Common myeloid progenitor, CD34-positive (primary cell): ENCODE data around the gene DOK3.

ENCODE experiments used
- CTCF ChIA-PET: fragments of 350-600 bp; sonication (Branson Sonifier 250); formaldehyde crosslinking; loops from one replicate; lab custom pipeline; 2021; ENCODE audit warnings: antibody characterized with exemption; lab: Charles Lee
- POLR2A ChIA-PET: fragments of 350-600 bp; sonication (Branson Sonifier 250); formaldehyde crosslinking; loops from one replicate; lab custom pipeline; 2021; ENCODE audit warnings: antibody characterized with exemption; lab: Charles Lee
- DNase-seq, 3 donors: peaks; one replicate each; pipeline versions ENCODE4 v3.0.0 to v3.0.0-alpha.2; 2013
- H3K27ac ChIP-seq, 2 experiments: 1 replicate in 1 of 2; 2 replicates in 1 of 2; pipeline ENCODE4 v1.7.0; 2013; ENCODE audit warnings: inconsistent platforms in 2 of 2, low read length in 2 of 2, mild to moderate bottlenecking in 2 of 2, low read depth in 1 of 2, moderate library complexity in 1 of 2; ENCODE audit not compliant: severe bottlenecking in 2 of 2, insufficient read depth in 1 of 2, poor library complexity in 1 of 2
- H3K27me3 ChIP-seq, 5 experiments: replicated peaks in 2 of 5; 1 replicate in 3 of 5; 2 replicates in 2 of 5; pipeline versions ENCODE4 v1.6.1 to v1.7.0; 2013; ENCODE audit warnings: low read length in 4 of 5, mild to moderate bottlenecking in 2 of 5, moderate library complexity in 2 of 5, inconsistent platforms in 1 of 5; ENCODE audit not compliant: insufficient read depth in 5 of 5, control insufficient read depth in 4 of 5
- H3K36me3 ChIP-seq, 4 experiments: 1 replicate in 2 of 4; 2 replicates in 2 of 4; pipeline versions ENCODE4 v1.6.1 to v1.7.0; 2013; ENCODE audit warnings: low read length in 3 of 4, control low read depth in 1 of 4, mild to moderate bottlenecking in 1 of 4; ENCODE audit not compliant: control insufficient read depth in 4 of 4, insufficient read depth in 4 of 4
- H3K4me1 ChIP-seq, 4 experiments: 1 replicate in 3 of 4; 2 replicates in 1 of 4; pipeline versions ENCODE4 v1.6.1 to v1.7.1; 2013; ENCODE audit warnings: low read length in 3 of 4, mild to moderate bottlenecking in 3 of 4, control low read depth in 1 of 4, inconsistent platforms in 1 of 4, moderate library complexity in 1 of 4; ENCODE audit not compliant: control insufficient read depth in 4 of 4, insufficient read depth in 4 of 4; ENCODE audit errors: control extremely low read depth in 1 of 4
- H3K4me3 ChIP-seq, 7 experiments: 1 replicate in 4 of 7; 2 replicates in 3 of 7; pipeline versions ENCODE4 v1.5.1 to v1.7.0; 2013; ENCODE audit warnings: mild to moderate bottlenecking in 7 of 7, low read length in 6 of 7, moderate library complexity in 6 of 7, inconsistent platforms in 2 of 7, low read depth in 2 of 7, control low read depth in 1 of 7; ENCODE audit not compliant: insufficient read depth in 4 of 7, control insufficient read depth in 1 of 7; ENCODE audit errors: extremely low read depth in 1 of 7
- H3K9me3 ChIP-seq, 5 experiments: 1 replicate in 4 of 5; 2 replicates in 1 of 5; pipeline versions ENCODE4 v1.6.1 to v1.7.1; 2013; ENCODE audit warnings: low read length in 4 of 5, mild to moderate bottlenecking in 2 of 5, inconsistent platforms in 1 of 5, low read depth in 1 of 5, moderate library complexity in 1 of 5; ENCODE audit not compliant: control insufficient read depth in 4 of 5, insufficient read depth in 2 of 5; ENCODE audit errors: control extremely low read depth in 1 of 5
- WGBS: methylation state at CpG from one replicate; pipeline ENCODE4 v1.1.5; 2013; ENCODE audit not compliant: insufficient coverage; 5-methylcytosine and 5-hydroxymethylcytosine counted together

DOK3 gene

DNA sequence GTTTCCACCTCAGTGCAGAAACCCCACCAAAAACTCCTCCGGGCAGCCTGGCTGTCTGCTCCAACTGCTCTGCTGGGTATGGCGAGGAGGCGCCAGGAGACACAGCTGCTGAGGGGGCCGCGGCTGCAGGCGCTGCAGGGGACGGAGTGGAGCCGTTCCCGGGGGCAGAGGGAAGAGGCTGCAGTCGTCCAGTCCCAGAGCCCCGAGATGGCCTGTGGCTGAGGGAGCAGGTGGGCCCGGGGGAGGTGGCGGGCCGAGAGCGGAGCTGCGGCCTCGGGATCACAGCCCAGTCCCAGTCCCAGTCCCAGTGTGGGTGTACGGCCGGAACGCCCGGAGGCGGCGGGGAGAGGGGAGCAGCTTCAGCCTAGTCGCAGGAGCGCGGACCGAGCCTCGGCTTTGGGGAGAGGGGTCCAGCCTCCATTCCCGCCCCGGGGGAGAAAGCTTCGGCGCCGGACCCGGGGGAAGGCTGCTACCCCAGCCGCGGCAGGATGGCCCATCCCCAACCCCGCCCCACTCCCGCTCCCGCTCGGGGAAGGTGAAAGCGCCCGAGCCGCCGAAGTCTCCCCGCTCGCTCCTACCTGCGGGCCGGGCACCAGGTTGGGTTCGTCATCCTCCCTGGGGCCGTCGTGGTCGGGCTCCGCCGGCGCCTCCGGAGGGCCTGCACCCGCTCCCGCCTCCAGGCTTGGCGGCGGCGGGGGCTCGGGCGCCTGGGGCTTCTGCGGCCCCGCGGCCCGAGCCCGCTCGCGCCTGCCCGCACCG lies 44.2 kb upstream of the DOK3 start:
- Histone ChIP-seq H3K27me3 (no peaks in the 10 kb centered on the region), H3K36me3 (peaks cover 2 to 22% (median 8%) of the 10 kb centered on the region in 4 experiments), H3K4me1 (peaks cover 4 to 30% (median 24%) of the 10 kb centered on the region in 4 experiments), H3K27ac (peak overlapping the region in 1 of 2 experiments; percentile 68), H3K4me3 (peak overlapping the region; percentile 73 to 91 (median 85)), H3K9me3 (no peaks in the 10 kb centered on the region)
- CTCF ChIA-PET, result interaction anchor here (1.1 kb wide), 2 partner anchors 15 to 53 kb away, joined by 3 read pairs; no protein-coding TSS in a partner anchor
- peak in 2 of 3 donors; percentile 5 to 14 for DNase-seq
- POLR2A ChIA-PET, result no interaction called here
- 0% methylated on average over 51 of the region's 72 CpGs for WGBS

DNA sequence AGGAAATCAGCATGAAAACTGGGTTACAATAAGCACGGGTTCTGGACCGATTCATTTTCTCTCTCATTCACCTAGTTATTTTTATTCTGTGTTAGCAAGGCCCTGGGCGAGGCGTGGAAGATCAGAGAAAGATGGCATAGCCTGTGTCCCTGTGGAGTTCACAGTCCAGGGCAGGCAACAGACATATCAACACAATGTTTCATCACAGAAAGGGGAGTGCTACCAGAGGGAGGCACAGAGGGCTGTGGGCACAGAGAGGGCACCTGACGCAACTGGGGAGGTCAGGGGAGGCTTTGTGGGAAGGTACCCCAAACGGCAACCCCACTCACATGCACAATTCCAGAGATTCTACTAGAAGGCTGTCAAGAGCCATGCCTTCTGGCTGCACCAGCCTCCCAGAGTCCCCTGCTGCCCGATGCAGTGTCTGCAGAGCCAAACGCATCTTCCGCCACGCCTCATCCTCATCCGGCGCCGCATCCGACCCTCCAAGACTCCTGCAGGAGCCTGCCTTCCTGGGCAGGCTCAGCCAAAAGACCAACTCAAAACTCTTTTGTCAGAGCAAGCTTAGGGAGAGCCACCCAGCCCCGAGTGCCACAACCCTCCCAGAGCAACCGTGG lies 43.3 kb upstream of the DOK3 start:
- H3K9me3 ChIP-seq, result no peaks in the 10 kb centered on the region
- CTCF ChIA-PET, result interaction anchor here (0.6 to 1.1 kb wide), 2 partner anchors 14 to 235 kb away, joined by 3 read pairs; no protein-coding TSS in a partner anchor
- POLR2A ChIA-PET, result no interaction called here
- peaks cover 2 to 22% (median 8%) of the 10 kb centered on the region in 4 experiments for H3K36me3 ChIP-seq
- peak overlapping the region in 6 of 7 experiments; percentile 77 to 91 (median 85) for H3K4me3 ChIP-seq
- H3K27me3 ChIP-seq, result no peaks in the 10 kb centered on the region
- DNase-seq, result no peak
- H3K4me1 ChIP-seq, result peaks cover 4 to 30% (median 24%) of the 10 kb centered on the region in 4 experiments
- no peak overlapping the region for H3K27ac ChIP-seq
- WGBS, result 83% methylated on average over 11 of the region's 16 CpGs

DNA sequence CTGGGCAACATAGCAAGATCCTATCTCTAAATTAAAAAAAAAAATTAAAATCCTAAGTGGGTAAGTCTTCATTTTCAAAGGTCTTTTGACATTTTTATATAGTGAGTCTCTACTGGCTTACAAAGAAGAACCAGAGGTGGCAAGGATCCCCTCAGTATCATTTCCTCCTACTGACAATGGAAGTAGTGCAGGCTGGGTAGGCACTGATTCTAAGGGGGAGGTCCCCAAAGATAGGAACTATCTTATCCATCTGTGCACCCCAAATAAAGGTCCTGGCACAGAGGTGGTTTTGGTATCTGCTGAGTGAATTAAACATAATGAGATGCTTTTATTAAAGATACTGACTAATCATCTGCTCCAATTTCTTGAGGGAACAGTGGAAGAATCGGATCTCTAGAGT lies 40.5 kb upstream of the DOK3 start:
- no CpG with 5 or more reads among the region's 1 CpG for WGBS
- H3K9me3 ChIP-seq, result no peaks in the 10 kb centered on the region
- POLR2A ChIA-PET, result no interaction called here
- H3K27me3 ChIP-seq, result no peaks in the 10 kb centered on the region
- CTCF ChIA-PET, result interaction anchor here (1.7 kb wide), 1 partner anchor 29 kb away, joined by 5 read pairs; no protein-coding TSS in a partner anchor
- H3K27ac ChIP-seq, result no peak overlapping the region
- no peak overlapping the region for H3K4me3 ChIP-seq
- peaks cover 2 to 27% (median 8%) of the 10 kb centered on the region in 4 experiments for H3K36me3 ChIP-seq
- peaks cover 4 to 25% (median 18%) of the 10 kb centered on the region in 4 experiments for H3K4me1 ChIP-seq
- no peak for DNase-seq

DNA sequence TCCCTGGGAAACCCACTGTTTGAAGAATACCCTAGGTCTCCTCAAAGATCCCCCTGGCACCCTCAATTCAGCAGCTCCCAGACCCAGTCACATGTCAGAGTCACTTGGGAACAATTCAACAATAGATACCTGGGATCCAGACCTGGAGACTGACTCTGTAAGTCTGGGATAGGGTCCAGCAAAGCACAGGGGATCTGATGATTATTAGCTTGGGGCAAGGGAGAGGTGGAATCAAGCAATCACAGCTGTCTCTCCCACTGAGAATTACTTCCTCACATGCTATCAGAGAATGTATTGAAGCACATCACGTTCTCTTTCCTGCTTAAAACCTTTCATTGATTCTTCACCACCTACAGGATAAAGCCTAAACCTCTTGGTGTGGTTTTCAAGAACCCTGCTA lies 38.9 kb upstream of the DOK3 start:
- CTCF ChIA-PET, result interaction anchor here (0.9 kb wide), 1 partner anchor 45 kb away, joined by 3 read pairs; no protein-coding TSS in a partner anchor
- POLR2A ChIA-PET, result interaction anchor here (0.5 kb wide), 1 partner anchor 13 kb away, joined by 3 read pairs; no protein-coding TSS in a partner anchor
- no peak overlapping the region for H3K27ac ChIP-seq

DNA sequence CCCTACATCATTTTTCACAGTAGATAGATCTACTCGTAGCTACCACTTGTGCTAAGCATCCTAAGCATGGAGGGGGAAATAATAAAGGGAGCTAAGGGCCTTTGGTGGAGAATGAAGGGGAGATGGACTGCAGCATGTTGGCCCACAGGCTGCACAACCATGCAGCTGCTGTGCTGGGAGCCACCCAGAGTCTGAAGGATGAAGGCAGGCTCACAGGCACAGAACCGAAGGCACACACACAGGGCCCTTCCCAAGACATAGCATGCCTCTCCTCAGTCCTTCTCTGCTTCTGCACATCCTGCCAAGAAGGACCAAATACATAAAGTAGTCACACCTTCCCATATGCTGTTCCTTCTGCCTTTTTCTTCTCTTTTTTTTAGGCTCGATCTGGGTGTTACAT lies 38.1 kb upstream of the DOK3 start:
- ChIA-PET POLR2A (no interaction called here), CTCF (interaction anchor here (0.7 to 0.9 kb wide), 2 partner anchors 39 to 44 kb away, joined by 3 read pairs; no protein-coding TSS in a partner anchor)
- H3K27ac ChIP-seq, result no peak overlapping the region
- H3K9me3 ChIP-seq, result no peaks in the 10 kb centered on the region
- 72% methylated on average over 2 of the region's 3 CpGs for WGBS
- H3K4me1 ChIP-seq, result peaks cover 0 to 14% (median 2%) of the 10 kb centered on the region in 4 experiments
- no peak overlapping the region for H3K4me3 ChIP-seq
- H3K36me3 ChIP-seq, result peaks cover 2 to 28% (median 9%) of the 10 kb centered on the region in 4 experiments
- no peaks in the 10 kb centered on the region for H3K27me3 ChIP-seq
- no peak for DNase-seq

More for the DNA sequence above, 38.9 kb upstream of the DOK3 start:
- no peak for DNase-seq
- WGBS, result 57% methylated on average over 1 of the region's 1 CpG
- Histone ChIP-seq H3K9me3 (no peaks in the 10 kb centered on the region), H3K27me3 (no peaks in the 10 kb centered on the region), H3K4me1 (peaks cover 0 to 22% (median 10%) of the 10 kb centered on the region in 4 experiments), H3K4me3 (no peak overlapping the region), H3K36me3 (peaks cover 2 to 27% (median 8%) of the 10 kb centered on the region in 4 experiments)

DNA sequence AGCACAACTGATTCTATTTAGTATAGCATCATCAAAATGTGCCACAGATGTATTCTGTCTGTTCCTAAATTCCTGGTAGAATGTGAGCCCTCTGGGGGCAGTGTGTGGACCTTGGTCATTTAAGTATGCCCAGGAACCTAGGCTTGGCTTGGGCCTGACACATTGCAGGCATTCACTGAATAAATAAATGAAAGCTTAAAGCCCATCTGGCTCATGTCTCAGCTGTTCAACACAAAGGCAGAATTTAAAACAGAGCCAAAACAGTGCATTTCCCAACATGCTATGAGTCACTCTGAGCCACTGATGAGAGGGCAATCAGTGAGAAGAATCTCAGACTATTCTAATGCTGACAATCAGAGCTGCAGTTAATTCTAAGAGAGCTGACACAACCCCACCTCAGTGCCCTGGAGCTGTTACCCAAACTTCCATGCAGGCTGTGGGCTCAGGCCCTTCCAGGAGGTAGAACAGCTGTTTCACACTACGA lies 36.7 kb upstream of the DOK3 start:
- CTCF ChIA-PET, result interaction anchor here (1.0 to 4.4 kb wide), 4 partner anchors 9 to 121 kb away, joined by 3 to 16 read pairs (median 3); no protein-coding TSS in a partner anchor
- POLR2A ChIA-PET, result no interaction called here
- Histone ChIP-seq H3K4me1 (peaks cover 0 to 12% (median 0%) of the 10 kb centered on the region in 4 experiments), H3K27me3 (no peaks in the 10 kb centered on the region), H3K27ac (no peak overlapping the region), H3K9me3 (no peaks in the 10 kb centered on the region), H3K36me3 (peaks cover 4 to 23% (median 11%) of the 10 kb centered on the region in 4 experiments), H3K4me3 (no peak overlapping the region)
- DNase-seq, result peak in 2 of 3 donors; percentile 18 to 24
- WGBS, result 100% methylated on average over 1 of the region's 1 CpG
